Activated T-helper 1 cell treated with anti-CD3 and anti-CD28 coated beads, Interleukin-2, amount 50 U/mL, for 16 hours (primary cell): Measurements from ENCODE around the gene PEPD.

Experiments used
- DNase-seq, 2 donors: peaks; one replicate each; pipeline ENCODE4 v3.0.0-alpha.2; 2020; ENCODE audit warnings: low read depth in 1 of 2, low spot score in 1 of 2

Gene PEPD

DNA sequence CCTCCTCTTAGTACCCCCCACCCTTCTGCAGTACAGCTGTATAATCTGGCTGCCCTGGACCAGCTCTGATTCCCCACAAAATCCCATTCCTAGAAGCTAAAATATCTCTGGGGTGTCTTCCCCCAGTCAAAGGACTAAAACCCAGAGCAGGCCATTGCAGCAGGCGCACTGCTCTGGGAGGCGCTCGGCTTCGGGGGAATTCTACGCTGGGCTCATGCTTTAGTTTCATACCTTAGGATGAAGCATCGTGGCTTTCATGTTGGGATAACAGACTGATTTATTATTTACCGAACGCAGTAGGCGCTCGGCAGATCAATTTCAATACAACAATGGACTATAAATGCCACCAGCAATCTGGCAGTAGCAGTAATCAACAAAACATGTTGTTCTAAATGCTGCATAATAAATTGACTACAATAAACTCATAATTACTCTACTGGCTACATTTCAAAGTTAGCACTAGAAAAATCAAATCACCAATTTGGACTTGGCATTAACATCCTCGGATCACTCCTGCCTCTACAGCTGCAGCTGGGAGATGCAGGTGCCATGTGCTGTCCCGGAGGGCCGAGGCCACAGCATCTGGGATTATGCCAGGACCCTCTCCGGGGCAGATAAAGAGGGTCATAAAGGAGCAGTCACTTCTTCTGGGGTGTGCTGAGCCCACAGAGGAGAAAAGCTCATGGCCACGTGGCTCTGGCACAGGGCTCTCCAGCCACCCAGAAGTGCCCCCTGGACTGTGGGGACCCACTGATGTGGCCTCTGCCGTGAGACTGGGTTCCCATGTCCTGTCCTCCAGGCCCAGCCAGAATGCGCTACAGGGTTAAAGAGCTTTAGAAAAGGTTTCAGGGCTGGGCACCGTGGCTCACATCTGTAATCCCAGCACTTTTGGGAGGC lies 112.8 kb downstream of the PEPD start:
- DNase-seq: no peak

- no peak for DNase-seq
These were observed 113.5 kb downstream of the PEPD start for GRCh38 chr19:33408116-33408515.

DNA sequence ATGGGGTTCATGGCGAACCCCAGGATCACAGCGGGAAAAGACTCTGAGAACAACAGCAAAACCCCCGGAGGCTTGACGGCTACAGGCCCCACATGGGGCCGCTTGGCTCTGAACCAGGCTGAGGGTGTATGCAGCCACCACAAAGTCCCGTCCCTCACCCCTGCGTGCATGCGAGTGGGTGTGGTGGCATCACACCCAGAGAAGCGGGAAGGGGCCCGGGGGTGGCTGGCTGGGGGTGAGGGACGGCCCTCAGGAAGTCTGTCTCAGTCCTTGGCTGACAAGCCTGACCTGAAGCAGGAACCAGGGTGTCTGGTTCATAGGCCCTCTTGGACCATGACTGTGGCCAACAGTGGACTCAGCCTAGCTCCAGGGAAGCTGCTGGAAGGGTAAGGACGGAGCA lies 113.9 kb downstream of the PEPD start:
- DNase-seq: no peak

DNA sequence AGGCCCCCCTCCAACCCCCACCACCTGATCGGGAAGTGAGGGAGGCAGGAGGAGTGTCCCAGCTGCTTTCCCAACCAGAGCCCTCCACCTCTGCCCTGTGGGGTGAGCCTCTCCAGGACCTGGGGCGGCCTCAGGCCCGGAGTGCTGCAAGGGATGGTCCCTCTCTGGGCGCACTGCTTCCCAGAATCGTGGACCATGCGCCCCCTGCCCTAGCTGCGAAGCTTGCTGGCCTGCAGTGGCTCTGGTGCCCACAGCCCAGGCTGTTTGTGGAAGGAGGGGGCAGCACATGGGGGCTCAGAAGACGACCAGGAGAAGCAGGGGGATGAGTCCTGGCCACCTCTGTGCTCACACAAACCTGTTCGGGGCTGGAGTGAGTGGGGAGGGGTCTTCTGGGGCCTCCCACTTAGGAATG lies 114.4 kb downstream of the PEPD start:
- DNase-seq: no peak

DNA sequence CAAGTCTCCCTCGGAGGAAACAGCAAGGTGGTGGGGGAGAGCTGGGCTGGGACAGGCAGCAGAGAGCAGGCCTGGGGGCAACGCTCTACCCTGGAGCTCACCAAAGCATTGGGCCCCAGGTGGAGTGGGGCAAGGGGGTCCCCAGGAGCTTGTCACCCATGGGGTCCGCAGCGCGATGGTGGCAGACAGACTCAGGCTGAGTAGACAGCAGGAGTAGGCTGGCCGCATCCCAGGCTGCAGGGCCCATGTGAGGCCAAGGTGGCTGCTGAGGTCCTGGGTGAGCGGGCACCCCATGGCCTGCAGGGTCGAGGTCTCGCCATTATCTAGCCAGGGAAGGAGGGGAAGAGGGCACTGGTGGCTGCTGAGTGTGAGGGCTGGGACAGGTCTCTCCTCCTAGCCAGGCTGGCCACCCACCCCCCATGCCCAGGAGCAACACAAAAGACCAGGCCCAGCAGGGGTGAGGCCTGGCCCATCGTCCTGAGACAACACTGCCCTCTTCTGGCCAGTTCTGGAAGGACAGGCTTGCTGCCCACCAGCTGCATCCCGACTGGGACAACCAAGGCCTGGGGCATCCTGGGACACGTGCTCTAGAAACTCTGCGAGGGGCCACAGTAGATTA lies 115.0 kb downstream of the PEPD start:
- peak; percentile 54 to 71 for DNase-seq

DNA sequence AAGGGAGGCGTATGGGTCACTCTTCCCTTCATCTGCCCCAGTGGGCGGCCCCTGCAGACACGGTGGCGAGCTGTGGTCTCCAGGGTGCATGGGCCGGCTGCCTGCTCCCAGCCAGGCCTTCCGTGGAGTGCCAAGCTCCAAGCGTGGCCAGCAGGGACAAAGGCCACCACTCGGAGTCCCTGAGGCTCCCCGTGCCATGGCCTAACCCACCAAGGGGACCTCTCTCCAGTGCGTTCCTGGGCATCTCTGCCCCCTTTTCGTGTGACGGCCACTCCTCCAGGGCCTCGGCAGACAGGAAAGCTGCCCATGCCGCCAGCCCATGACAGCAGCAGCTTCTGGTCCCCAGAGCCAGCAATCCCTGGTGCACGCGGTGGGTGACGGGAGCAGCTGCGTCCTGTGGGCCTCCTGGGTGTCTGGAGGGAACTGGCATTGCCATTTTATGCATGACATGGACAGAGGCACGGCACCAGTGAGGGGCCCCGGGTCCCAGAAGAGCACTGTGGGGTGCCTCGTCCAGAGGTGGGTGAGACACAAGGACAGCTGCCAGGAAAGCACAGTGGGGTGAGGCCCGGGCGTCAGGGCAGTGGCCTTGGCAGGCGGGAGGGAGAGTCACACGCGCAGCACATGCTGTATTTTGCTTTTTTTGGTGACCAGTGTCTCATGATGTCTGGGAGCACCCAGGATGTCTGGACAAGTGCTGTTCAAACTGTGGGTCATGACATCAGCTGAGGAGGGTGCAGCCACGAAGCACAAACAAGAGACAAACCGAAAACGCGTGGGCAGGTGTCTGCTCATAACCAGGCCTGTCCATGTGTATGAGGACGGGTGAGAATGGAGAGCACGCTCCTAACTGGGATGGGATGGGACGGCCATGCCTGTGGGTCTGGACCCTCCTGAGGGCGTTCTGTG lies 115.8 kb downstream of the PEPD start:
- no peak for DNase-seq

- DNase-seq: no peak
These were observed 116.4 kb downstream of the PEPD start for GRCh38 chr19:33405254-33405552.

DNA sequence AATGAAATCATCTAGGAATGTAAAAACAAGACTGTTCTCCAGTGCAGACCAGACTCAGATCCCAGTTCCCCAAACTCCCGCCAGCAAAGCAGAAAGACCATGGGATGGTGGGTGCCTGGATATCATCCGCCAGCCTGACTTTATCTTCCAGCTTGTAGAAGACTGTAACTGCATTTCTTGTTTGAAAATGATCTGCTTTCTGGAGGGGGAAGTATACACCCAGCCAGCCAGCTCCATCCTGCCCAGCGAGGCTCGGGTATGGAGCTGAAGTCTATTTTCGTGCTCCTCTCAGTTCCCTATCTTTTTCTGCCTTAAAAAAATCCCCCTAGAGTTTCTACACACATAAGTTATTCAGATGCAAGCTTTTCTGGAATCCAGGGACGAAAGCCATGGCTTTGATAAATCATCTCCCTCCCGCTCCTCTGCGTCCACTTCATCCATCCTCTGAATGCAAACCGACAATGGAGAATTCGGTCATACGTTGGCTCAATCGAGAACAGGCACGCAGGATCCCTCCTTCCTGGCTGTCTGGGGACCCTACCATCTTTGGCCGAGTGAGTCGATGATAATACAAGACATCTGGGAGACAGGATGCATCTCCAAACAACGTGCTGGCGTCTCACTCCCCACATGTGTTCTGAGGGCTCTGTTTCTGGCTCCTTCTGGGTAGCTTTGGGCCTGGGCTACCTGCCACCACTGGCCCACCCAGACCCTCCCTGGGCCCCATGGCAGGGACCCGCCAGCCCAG lies 116.9 kb downstream of the PEPD start:
- DNase-seq: no peak

- DNase-seq: no peak
These were observed 117.7 kb downstream of the PEPD start for GRCh38 chr19:33403973-33404304.

- DNase-seq: no peak
These were observed 118.2 kb downstream of the PEPD start for GRCh38 chr19:33403221-33403972.

GRCh38 chr19:33402421-33403220 lies 119.0 kb downstream of the PEPD start:
- no peak for DNase-seq

DNA sequence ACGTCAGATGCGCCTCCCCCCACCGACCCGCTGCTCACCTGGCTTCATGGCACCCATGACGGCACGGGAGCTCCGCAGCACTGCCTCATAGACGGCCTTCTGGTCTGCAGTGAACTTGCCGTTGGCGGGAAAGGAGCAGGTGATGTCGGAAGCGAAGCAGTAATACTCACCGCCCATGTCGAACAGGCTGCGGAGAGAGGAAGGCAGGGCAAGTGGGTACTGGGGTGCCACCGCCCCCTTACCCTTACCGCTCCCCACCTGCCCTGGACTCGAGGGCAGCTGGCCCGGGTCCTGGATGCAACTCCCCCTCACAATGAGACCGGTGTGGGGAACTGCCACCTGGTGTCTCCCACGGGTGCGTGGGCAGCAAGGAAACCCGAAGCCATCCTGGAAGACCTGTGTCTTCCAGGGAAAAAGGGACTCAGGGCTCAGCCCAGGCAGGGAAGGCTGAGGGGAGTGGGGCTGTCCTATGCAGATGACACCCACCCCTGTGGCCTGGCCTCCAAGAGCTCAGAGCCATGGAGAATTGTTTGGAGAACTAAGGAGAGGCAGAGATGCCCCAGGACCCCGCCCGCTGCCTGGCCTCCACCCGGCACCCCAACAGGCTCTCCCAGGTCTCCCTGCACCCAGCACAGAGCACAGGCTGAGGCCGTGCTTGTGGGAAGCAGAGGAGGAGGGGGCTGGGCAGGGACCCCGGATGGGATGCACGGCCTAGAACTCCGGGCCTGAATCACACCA lies 119.7 kb downstream of the PEPD start:
- DNase-seq: no peak

GRCh38 chr19:33400856-33401682 lies 120.5 kb downstream of the PEPD start:
- DNase-seq: no peak

DNA sequence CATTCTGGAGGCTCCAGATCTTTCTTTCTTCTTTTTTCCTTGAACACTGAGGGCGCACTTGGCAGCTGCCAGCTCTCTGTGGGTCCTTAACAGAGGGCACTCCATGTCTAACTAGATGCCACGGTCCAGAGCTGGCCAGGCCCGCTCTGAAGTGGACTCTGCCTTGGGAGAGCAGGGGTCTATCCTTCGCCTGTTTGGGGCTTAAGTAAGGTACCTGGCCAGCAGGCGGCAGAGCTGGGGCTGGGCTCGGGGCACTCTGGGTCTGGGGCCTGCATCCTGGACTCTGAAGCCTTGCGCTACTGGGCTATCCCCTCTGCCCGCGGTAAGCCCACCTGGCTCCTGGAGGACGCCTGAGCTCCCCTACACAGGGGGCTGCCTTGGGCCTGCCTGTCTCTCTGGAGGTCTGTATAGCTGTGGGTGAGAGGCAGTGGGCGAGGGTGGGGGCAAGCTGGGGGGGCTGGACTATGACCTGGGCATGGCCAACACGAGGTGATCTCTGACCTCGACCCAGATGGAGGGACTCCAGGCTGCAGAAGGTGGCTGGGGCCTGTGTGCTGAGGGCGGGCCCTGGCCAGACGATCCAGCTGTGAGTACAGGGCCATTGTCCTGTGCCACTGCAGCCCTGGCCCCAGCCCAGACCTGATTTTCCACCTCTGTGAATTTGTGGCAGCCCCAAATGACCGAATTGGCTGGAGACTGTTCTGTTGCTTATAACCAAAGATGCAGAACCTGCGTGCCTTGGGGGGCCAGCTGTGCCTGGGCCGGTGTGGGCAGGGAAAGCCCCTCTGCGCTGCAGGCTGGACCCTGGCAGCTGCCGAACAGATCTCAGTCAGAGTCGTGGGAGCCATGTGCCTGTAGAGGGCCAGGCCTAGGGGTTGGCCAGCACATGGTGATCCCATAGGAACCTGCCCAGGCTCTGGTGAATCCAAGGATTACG lies 121.6 kb downstream of the PEPD start:
- no peak for DNase-seq

DNA sequence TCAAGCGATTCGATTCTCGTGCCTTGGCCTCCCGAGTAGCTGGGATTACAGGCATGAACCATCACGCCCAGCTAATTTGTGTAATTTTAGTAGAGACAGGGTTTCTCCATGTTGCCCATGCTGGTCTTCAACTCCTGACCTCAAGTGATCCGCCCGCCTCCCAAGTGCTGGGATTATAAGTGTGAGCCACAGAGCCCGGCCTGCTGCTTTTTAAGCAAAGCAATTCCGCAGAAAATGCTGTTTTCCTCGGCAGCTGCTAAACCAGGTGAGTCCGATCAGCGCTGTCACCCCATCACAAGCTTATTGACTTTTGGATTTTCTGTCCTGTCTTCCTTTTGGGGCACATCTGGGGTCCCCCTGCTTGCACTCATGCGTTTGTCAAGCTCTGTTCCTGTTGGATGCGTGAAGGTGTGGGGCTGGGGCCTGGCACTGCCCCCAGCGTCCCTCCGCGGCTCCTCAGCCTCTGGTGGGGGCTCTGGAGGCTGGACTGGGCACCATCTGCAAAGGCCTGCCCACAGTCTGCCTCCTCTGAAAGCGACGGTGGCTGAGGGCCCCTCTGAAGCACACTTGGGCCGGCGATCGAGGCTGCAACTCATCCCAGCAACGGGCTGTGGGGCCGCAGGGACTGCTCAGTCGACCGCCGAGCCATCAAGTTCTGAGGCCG lies 122.4 kb downstream of the PEPD start:
- DNase-seq: no peak

DNA sequence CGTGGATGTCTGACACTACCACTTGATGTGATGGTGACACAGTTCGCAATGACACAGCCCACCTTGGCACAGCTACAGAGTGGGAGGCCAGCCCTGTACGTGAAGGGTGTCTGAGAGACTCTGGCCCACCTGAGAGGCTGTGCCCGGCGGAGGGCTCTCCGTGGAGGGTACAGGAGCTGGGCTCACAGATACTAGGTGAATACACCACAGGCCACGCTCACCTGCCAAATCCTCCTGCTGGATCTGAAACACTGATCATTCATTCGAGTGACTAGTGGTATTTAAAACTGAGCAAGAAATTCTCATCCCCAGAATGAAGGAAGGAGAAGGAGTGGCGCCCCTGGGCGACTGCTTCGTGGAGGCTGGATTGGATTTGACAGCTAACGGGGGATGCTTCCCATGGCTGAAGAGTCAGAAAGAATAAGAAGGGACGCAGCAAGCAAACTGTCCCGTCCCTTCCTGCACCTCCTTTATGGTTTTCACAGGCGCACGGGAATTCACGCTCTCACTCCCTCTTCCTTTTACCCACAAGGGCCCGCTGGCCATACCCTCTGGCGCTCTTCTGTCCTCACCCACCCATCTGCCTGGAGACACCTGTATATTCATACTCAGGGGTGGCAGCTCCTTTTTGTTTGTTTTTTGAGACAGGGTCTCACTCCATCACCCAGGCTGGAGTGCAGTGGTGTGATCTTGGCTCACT lies 123.1 kb downstream of the PEPD start:
- no peak for DNase-seq
